Measurements from ENCODE around the gene TMEM138. TPM values are rescaled to one million over a fixed set of nuclear protein-coding genes. Genes with fewer than 3 reads are reported as not detected.

Gene TMEM138
- total and polyA plus RNA-seq, 7 donors = 12.9 to 37.0 (median 25.2) TPM

DNA sequence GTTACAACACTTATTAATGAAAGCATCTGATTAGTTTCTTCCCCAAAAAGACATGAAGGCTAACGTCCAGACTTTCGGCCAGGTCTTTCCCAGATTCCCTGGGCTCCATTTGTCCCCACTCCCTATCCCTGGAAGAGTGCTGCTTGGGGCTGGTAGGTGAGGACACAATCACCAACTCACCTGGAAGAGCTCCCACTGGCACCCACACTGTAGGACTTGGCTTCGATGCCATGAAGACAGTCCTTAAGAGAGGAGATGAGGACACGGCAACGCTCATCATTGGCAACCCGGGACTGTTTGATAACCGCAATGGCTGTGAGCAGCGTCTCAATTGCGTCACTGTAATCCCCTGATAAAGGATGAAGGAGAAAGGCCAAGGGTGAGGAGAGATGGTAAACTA is 49.4 kb downstream of the TMEM138 start:
- ATAC-seq (no peak), DNase-seq (no peak)
- no peaks in the 10 kb centered on the region for H3K9me3 ChIP-seq
- H3K27me3 ChIP-seq (ENCODE audit: insufficient read depth in 3 of 3, low read length in 2 of 3) = no peaks in the 10 kb centered on the region
- 72 to 82% (median 80%) methylated on average over 9 of the region's 9 CpGs for WGBS, 3 donors
- intact Hi-C loops (cut with DNase I) = no loop called here
- TF ChIP-seq, protein P1, sequence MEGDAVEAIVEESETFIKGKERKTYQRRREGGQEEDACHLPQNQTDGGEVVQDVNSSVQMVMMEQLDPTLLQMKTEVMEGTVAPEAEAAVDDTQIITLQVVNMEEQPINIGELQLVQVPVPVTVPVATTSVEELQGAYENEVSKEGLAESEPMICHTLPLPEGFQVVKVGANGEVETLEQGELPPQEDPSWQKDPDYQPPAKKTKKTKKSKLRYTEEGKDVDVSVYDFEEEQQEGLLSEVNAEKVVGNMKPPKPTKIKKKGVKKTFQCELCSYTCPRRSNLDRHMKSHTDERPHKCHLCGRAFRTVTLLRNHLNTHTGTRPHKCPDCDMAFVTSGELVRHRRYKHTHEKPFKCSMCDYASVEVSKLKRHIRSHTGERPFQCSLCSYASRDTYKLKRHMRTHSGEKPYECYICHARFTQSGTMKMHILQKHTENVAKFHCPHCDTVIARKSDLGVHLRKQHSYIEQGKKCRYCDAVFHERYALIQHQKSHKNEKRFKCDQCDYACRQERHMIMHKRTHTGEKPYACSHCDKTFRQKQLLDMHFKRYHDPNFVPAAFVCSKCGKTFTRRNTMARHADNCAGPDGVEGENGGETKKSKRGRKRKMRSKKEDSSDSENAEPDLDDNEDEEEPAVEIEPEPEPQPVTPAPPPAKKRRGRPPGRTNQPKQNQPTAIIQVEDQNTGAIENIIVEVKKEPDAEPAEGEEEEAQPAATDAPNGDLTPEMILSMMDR (IDR thresholded peaks at IDR 0.05) = no peak
- no peaks in the 10 kb centered on the region for H3K4me1 ChIP-seq
- no peak overlapping the region for H3K27ac ChIP-seq
- no peak overlapping the region for H3K4me3 ChIP-seq
- peaks cover 19 to 100% of the 10 kb centered on the region in 2 donors for H3K36me3 ChIP-seq (ENCODE audit: insufficient read depth in 1 of 2, low read depth in 1 of 2)

DNA sequence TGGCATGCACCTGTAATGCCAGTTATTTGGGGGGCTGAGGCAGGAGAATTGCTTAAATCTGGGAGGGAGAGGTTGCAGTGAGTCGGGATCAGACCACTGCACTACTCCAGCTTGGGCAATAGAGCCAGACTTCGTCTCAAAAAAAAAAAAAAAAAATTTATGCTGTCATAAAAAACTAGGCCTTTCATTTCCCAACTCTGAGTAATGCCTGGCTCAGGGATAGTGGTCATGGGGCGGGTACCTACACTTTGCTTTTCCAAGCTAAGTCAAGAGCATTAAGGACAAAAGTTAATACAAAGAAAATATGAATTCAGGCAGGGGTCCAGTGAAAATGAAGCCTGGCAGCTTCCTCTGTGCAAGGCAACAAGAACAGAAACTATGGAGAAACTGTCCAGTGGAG is 51.3 kb downstream of the TMEM138 start:
- Histone ChIP-seq H3K27ac (no peak overlapping the region), H3K4me3 (no peak overlapping the region), H3K9me3 (no peaks in the 10 kb centered on the region), H3K4me1 (peaks cover 14% of the 10 kb centered on the region), H3K36me3 (ENCODE audit: insufficient read depth in 1 of 2, low read depth in 1 of 2) (peaks cover 31 to 100% of the 10 kb centered on the region in 2 donors), H3K27me3 (ENCODE audit: insufficient read depth in 3 of 3, low read length in 2 of 3) (no peaks in the 10 kb centered on the region)
- intact Hi-C loops (cut with DNase I) = no loop called here
- DNase-seq = no peak
- WGBS, 3 donors = 76 to 82% (median 77%) methylated on average over 3 of the region's 3 CpGs
- peak in 1 of 4 donors; percentile 29 for ATAC-seq
- TF ChIP-seq, protein P1 (IDR thresholded peaks at IDR 0.05) = no peak

DNA sequence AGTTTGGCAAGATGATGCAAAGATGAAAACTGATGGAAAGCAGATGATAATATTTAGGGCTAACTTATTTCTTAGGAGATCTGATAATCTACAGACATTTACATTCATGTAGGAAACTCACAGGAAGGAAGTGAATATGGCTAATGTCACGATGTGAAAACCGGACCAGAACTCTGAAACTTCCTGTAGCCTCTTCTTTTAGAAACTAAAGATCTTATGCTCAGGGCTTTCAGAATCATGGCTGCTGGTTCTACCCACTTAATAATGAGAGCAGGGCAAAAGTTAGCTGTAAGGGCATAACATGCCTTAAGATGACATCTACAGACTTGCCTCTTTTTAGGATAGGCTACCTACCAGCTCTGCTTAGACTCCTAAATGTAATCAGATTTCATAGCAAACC is 52.4 kb downstream of the TMEM138 start:
- H3K9me3 ChIP-seq = no peaks in the 10 kb centered on the region
- H3K36me3 ChIP-seq (ENCODE audit: insufficient read depth in 1 of 2, low read depth in 1 of 2) = peaks cover 35 to 100% of the 10 kb centered on the region in 2 donors
- TF ChIP-seq, protein P1 (IDR thresholded peaks at IDR 0.05) = no peak
- DNase-seq = no peak
- ATAC-seq = no peak
- no peaks in the 10 kb centered on the region for H3K27me3 ChIP-seq (ENCODE audit: insufficient read depth in 3 of 3, low read length in 2 of 3)
- no peak overlapping the region for H3K27ac ChIP-seq
- WGBS, 3 donors = 79 to 85% (median 80%) methylated on average over 2 of the region's 2 CpGs
- intact Hi-C loops (cut with DNase I) = no loop called here
- peaks cover 14% of the 10 kb centered on the region for H3K4me1 ChIP-seq
- no peak overlapping the region for H3K4me3 ChIP-seq

DNA sequence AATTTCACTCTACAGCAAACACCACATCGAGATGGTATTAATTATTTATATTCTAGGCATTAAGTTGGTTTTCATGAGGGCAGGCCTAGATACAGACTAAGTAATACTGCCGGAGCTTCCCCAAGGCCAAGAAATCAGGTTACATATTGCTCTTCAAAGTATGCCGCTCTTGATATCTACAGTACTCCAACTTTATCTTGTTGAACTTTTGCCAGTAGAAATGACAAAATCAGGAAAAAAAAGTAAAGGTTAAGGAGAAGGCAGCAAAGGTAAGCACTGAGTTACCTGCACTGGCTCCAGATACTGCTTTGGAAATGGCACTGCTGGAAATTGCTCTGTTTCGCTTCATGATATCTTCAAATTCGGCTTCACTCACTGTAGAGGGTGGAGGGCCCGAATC is 53.2 kb downstream of the TMEM138 start:
- DNase-seq (no peak), ATAC-seq (no peak)
- Histone ChIP-seq H3K9me3 (no peaks in the 10 kb centered on the region), H3K4me1 (peaks cover 14% of the 10 kb centered on the region), H3K36me3 (ENCODE audit: insufficient read depth in 1 of 2, low read depth in 1 of 2) (peaks cover 37 to 100% of the 10 kb centered on the region in 2 donors), H3K27ac (no peak overlapping the region), H3K27me3 (ENCODE audit: insufficient read depth in 3 of 3, low read length in 2 of 3) (no peaks in the 10 kb centered on the region), H3K4me3 (no peak overlapping the region)
- intact Hi-C loops (cut with DNase I) = no loop called here
- TF ChIP-seq, protein P1 (IDR thresholded peaks at IDR 0.05) = no peak
- WGBS, 3 donors = 95 to 98% (median 97%) methylated on average over 6 of the region's 6 CpGs

DNA sequence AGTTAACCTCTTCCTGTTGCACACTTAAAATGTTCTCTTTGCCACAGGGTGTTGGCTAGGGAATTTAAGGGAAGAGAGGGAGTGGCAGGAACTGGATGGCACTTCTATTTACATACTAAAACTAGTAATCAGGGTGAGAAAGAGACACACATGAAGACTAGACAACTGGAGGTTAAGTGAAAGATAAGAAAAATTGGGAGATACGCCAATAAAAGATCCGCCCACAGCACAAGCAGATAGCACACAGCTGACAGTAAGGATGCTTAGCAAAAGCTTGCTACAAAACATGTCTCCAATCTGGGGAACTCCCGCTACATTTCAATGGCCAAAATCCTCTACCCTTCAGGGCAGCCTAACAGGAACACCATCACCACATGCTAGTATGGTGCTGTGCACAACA is 54.8 kb downstream of the TMEM138 start:
- DNase-seq (no peak), ATAC-seq (no peak)
- 73 to 79% (median 74%) methylated on average over 3 of the region's 3 CpGs for WGBS, 3 donors
- H3K27me3 ChIP-seq (ENCODE audit: insufficient read depth in 3 of 3, low read length in 2 of 3) = no peaks in the 10 kb centered on the region
- H3K4me3 ChIP-seq = no peak overlapping the region
- peak overlapping the region; percentile 50 for H3K27ac ChIP-seq
- H3K9me3 ChIP-seq = no peaks in the 10 kb centered on the region
- intact Hi-C loops (cut with DNase I) = no loop called here
- H3K4me1 ChIP-seq = peaks cover 14% of the 10 kb centered on the region
- TF ChIP-seq, protein P1 (IDR thresholded peaks at IDR 0.05) = no peak
- peaks cover 42 to 100% of the 10 kb centered on the region in 2 donors for H3K36me3 ChIP-seq (ENCODE audit: insufficient read depth in 1 of 2, low read depth in 1 of 2)
